ENCODE data around the gene CRYM.

- TF ChIP-seq POLR2AphosphoS5 (IDR thresholded peaks at IDR 0.05; ENCODE audit: low read depth, low read length) (no peak), CTCF (IDR thresholded peaks at IDR 0.05 in 2 of 3, conservative IDR thresholded peaks at IDR 0.05 in 1 of 3; ENCODE audit: borderline replicate concordance in 1 of 3, insufficient read depth in 1 of 3, low read depth in 2 of 3, low read length in 2 of 3) (no peak), EZH2phosphoT487 (IDR thresholded peaks at IDR 0.05; ENCODE audit: borderline replicate concordance) (no peak), ATF3 (IDR thresholded peaks at IDR 0.05) (no peak), EZH2 (IDR thresholded peaks at IDR 0.05) (no peak), POLR2A (IDR thresholded peaks at IDR 0.05; ENCODE audit: borderline replicate concordance, extremely low read depth, insufficient read depth, insufficient read length) (no peak), MAX (IDR thresholded peaks at IDR 0.05) (no peak), RAD21 (IDR thresholded peaks at IDR 0.05; ENCODE audit: low read depth) (no peak), REST (IDR thresholded peaks at IDR 0.05; ENCODE audit: low read depth) (no peak), TCF7L2 (IDR thresholded peaks at IDR 0.05; ENCODE audit: borderline replicate concordance, extremely low read depth, insufficient read depth, insufficient read length) (no peak), SP1 (IDR thresholded peaks at IDR 0.05; ENCODE audit: low read depth) (no peak), SRF (IDR thresholded peaks at IDR 0.05; ENCODE audit: low read depth) (no peak), JUND (IDR thresholded peaks at IDR 0.05) (no peak)
These were observed 6.3 kb upstream of the CRYM start for GRCh38 chr16:21284414-21284813.
